GM12878 (cell line): ENCODE data around the gene PIR.

ENCODE experiments used
- CTCF ChIP-seq, 3 experiments: IDR thresholded peaks in 2 of 3; conservative IDR thresholded peaks in 1 of 3; 2 replicates each; pipeline ENCODE4 v1.5.1; 2011; ENCODE audit warnings: low read depth in 3 of 3, low read length in 3 of 3, mild to moderate bottlenecking in 3 of 3, control low read depth in 2 of 3, moderate library complexity in 2 of 3, inconsistent platforms in 1 of 3, mixed read lengths in 1 of 3; ENCODE audit not compliant: control insufficient read depth in 2 of 3, insufficient read depth in 1 of 3; ENCODE audit errors: extremely low read depth in 1 of 3
- POLR2A ChIP-seq: IDR thresholded peaks from 2 replicates; pipeline ENCODE4 v1.6.1; 2011; ENCODE audit warnings: low read depth, mild to moderate bottlenecking, low read length
- SIN3A ChIP-seq: IDR thresholded peaks from 2 replicates; pipeline ENCODE4 v1.6.1; 2012; ENCODE audit warnings: low read depth, low read length, improper control_type of control experiment
- ZNF207 ChIP-seq: fragments of 450-650 bp; IDR thresholded peaks from 2 replicates; pipeline ENCODE4 v1.6.1; 2014; ENCODE audit warnings: antibody characterized with exemption, mild to moderate bottlenecking, borderline replicate concordance
- ZNF274 ChIP-seq: IDR thresholded peaks from one replicate; pipeline ENCODE4 v1.8.0; 2011; ENCODE audit not compliant: insufficient read length, insufficient read depth
- TF ChIP-seq, protein P1 (sequence below): IDR thresholded peaks from 2 replicates; pipeline ENCODE4 v1.6.1; 2012; ENCODE audit warnings: mild to moderate bottlenecking, low read depth, low read length

GRCh38 chrX:15499976-15500375, 6.8 kb upstream of the PIR start:
- TF ChIP-seq ZNF207 (no peak), SIN3A (no peak), CTCF (IDR thresholded peaks at IDR 0.05 in 2 of 3, conservative IDR thresholded peaks at IDR 0.05 in 1 of 3; ENCODE audit: control insufficient read depth in 2 of 3, extremely low read depth in 1 of 3, insufficient read depth in 1 of 3, low read depth in 3 of 3, low read length in 3 of 3) (no peak), ZNF274 (no peak), POLR2A (no peak)
- TF ChIP-seq, protein P1, sequence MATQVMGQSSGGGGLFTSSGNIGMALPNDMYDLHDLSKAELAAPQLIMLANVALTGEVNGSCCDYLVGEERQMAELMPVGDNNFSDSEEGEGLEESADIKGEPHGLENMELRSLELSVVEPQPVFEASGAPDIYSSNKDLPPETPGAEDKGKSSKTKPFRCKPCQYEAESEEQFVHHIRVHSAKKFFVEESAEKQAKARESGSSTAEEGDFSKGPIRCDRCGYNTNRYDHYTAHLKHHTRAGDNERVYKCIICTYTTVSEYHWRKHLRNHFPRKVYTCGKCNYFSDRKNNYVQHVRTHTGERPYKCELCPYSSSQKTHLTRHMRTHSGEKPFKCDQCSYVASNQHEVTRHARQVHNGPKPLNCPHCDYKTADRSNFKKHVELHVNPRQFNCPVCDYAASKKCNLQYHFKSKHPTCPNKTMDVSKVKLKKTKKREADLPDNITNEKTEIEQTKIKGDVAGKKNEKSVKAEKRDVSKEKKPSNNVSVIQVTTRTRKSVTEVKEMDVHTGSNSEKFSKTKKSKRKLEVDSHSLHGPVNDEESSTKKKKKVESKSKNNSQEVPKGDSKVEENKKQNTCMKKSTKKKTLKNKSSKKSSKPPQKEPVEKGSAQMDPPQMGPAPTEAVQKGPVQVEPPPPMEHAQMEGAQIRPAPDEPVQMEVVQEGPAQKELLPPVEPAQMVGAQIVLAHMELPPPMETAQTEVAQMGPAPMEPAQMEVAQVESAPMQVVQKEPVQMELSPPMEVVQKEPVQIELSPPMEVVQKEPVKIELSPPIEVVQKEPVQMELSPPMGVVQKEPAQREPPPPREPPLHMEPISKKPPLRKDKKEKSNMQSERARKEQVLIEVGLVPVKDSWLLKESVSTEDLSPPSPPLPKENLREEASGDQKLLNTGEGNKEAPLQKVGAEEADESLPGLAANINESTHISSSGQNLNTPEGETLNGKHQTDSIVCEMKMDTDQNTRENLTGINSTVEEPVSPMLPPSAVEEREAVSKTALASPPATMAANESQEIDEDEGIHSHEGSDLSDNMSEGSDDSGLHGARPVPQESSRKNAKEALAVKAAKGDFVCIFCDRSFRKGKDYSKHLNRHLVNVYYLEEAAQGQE: no peak
